Epithelial cell of esophagus (primary cell): ENCODE measurements around the gene MYDGF.
"Not testable (repeated sequence)": the region's sequence is repeated elsewhere in the genome, so short reads cannot be mapped to it uniquely, and the experiment has no call there.

Experiments used
- DNase-seq: peaks from one replicate; pipeline ENCODE4 v3.0.0; 2010; ENCODE audit warnings: low read depth
- H3K4me3 ChIP-seq: 2 replicates; pipeline ENCODE4 v1.5.1; 2011; ENCODE audit warnings: mild to moderate bottlenecking, low read length, control low read depth
- CTCF ChIP-seq: IDR thresholded peaks from 2 replicates; pipeline ENCODE4 v1.5.1; 2011; ENCODE audit warnings: low read depth, mild to moderate bottlenecking, low read length, control low read depth, inconsistent platforms; ENCODE audit not compliant: insufficient read depth; ENCODE audit errors: missing control alignments

MYDGF gene

DNA sequence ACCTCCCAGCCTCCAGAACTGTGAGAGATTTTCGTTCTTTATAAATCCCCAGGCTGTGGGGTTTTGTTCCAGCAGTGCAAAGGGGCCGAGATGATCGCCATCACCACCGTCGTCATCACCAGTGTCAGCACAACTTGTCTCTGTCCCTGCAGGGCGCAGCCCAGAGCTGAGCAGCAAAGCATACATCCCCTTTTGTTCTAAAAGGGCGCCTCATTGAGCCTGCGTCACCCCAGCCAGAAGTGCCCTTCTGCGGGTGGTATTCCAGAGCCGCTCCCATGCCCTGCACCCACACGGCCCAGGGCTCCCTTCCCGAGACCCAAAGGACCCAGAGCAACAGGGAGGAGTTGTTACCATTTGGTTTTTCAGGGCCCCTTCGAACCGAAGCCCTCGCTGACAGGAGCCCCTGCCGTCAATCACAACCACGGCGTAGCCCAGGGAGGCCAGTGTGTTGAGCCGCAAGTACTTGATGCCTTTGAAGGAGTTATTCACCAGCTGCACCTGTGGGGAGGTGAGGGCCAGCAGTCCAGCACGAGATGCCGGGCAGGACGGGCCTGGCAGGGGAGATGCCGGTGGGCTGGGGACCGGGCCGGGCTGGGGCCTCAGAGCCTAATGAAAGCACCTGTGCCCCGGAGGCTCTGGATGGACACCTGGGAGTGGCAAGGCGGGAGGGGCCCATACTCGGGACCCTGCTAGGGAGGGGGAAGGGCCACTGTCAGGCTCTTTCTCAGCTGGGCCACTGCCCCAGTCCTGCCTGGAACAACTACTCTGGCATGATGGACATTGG, 14.4 kb upstream of the MYDGF start:
- DNase-seq = no peak
- H3K4me3 ChIP-seq = no peak overlapping the region
- TF ChIP-seq CTCF = no peak

GRCh38 chr19:4682417-4683200, 12.5 kb upstream of the MYDGF start:
- H3K4me3 ChIP-seq = no peak overlapping the region
- DNase-seq = no peak
- no peak for TF ChIP-seq CTCF

GRCh38 chr19:4680021-4680420, 9.9 kb upstream of the MYDGF start:
- not testable (repeated sequence) for H3K4me3 ChIP-seq, DNase-seq

- DNase-seq = peak; percentile 32
- TF ChIP-seq CTCF = no peak
Measured at GRCh38 chr19:4678881-4679790, 9.0 kb upstream of the MYDGF start.

GRCh38 chr19:4676955-4677731, 7.0 kb upstream of the MYDGF start:
- peak; percentile 56 for TF ChIP-seq CTCF
- DNase-seq = peak; percentile 56
- no peak overlapping the region for H3K4me3 ChIP-seq

More at GRCh38 chr19:4678881-4679790, 9.0 kb upstream of the MYDGF start:
- H3K4me3 ChIP-seq = no peak overlapping the region

GRCh38 chr19:4675346-4675745, 5.2 kb upstream of the MYDGF start:
- no peak overlapping the region for H3K4me3 ChIP-seq
- no peak for DNase-seq
- TF ChIP-seq CTCF = no peak
